H1 (cell line): Measurements from ENCODE around the gene CMC4. TPM values are rescaled to one million over a fixed set of nuclear protein-coding genes. Genes with fewer than 3 reads are reported as not detected.

Experiments
- CTCF ChIA-PET: fragments of 300-600 bp; sonication (Branson Sonifier 250); formaldehyde crosslinking; loops from one replicate; lab custom pipeline; 2021; ENCODE audit not compliant: partially characterized antibody; lab: Charles Lee
- POLR2A ChIA-PET: fragments of 300-600 bp; sonication (Branson Sonifier 250); formaldehyde crosslinking; loops from one replicate; lab custom pipeline; 2021; ENCODE audit warnings: inconsistent platforms; ENCODE audit not compliant: partially characterized antibody; lab: Charles Lee
- DNase-seq, 2 experiments: peaks; one replicate each; pipeline versions ENCODE4 v3.0.0 to v3.0.0-alpha.2; 2010 to 2022; ENCODE audit warnings: low spot score in 2 of 2, low read depth in 1 of 2, mixed read lengths in 1 of 2
- FAIRE-seq: peaks from 2 replicates; lab custom pipeline; 2011; peaks lifted over from hg19 to GRCh38; lab: Jason Lieb, UNC
- H2AFZ ChIP-seq: 2 replicates; pipeline ENCODE4 v1.8.1; 2012; ENCODE audit warnings: low read length, inconsistent platforms
- H2AK5ac ChIP-seq: 2 replicates; pipeline ENCODE4 v1.6.1; 2013; ENCODE audit warnings: low read depth, low read length
- H2BK120ac ChIP-seq: replicated peaks from 2 replicates; pipeline ENCODE3; 2013; ENCODE audit warnings: low read depth, low read length, inconsistent platforms
- H2BK12ac ChIP-seq: 2 replicates; pipeline ENCODE4 v1.6.1; 2013; ENCODE audit warnings: low read depth, low read length
- H2BK15ac ChIP-seq: 2 replicates; pipeline ENCODE4 v1.6.1; 2013; ENCODE audit warnings: low read length
- H2BK20ac ChIP-seq: 2 replicates; pipeline ENCODE4 v1.6.1; 2013; ENCODE audit warnings: low read length
- H2BK5ac ChIP-seq: 2 replicates; pipeline ENCODE4 v1.6.1; 2013; ENCODE audit warnings: low read depth, low read length
- H3K14ac ChIP-seq: 2 replicates; pipeline ENCODE4 v1.6.1; 2013; ENCODE audit warnings: inconsistent platforms; ENCODE audit not compliant: insufficient read length
- H3K18ac ChIP-seq: 2 replicates; pipeline ENCODE4 v1.6.1; 2013; ENCODE audit warnings: low read length; ENCODE audit errors: extremely low read depth
- H3K23ac ChIP-seq: 2 replicates; pipeline ENCODE4 v1.6.1; 2013; ENCODE audit warnings: inconsistent platforms; ENCODE audit not compliant: insufficient read length
- H3K23me2 ChIP-seq: 2 replicates; pipeline ENCODE4 v1.6.1; 2013; ENCODE audit warnings: low read depth, low read length
- H3K27ac ChIP-seq: 2 replicates; pipeline ENCODE4 v1.6.1; 2011; ENCODE audit warnings: low read depth, low read length, inconsistent platforms
- H3K27me3 ChIP-seq, 4 experiments: replicated peaks in 1 of 4; 1 replicate in 1 of 4; 2 replicates in 3 of 4; pipeline versions ENCODE4 v1.6.1 to v1.8.1; 2011 to 2013; ENCODE audit warnings: low read length in 3 of 4, mild to moderate bottlenecking in 3 of 4, inconsistent platforms in 2 of 4, mixed read lengths in 2 of 4, moderate library complexity in 1 of 4; ENCODE audit not compliant: control insufficient read depth in 3 of 4, insufficient read depth in 3 of 4; ENCODE audit errors: extremely low read depth in 1 of 4
- H3K36me3 ChIP-seq, 4 experiments: 2 replicates each; pipeline versions ENCODE4 v1.6.1 to v1.8.1; 2011 to 2013; ENCODE audit warnings: mild to moderate bottlenecking in 4 of 4, low read length in 3 of 4, moderate library complexity in 2 of 4, control low read depth in 1 of 4, inconsistent platforms in 1 of 4; ENCODE audit not compliant: insufficient read depth in 4 of 4, control insufficient read depth in 2 of 4
- H3K4ac ChIP-seq: replicated peaks from 2 replicates; pipeline ENCODE3; 2013; ENCODE audit warnings: low read length, low read depth, mixed read lengths, inconsistent platforms; ENCODE audit not compliant: insufficient read length
- H3K4me1 ChIP-seq, 4 experiments: replicated peaks in 1 of 4; 1 replicate in 1 of 4; 2 replicates in 3 of 4; pipeline versions ENCODE4 v1.6.1 to v1.8.1; 2011 to 2013; ENCODE audit warnings: low read length in 3 of 4, inconsistent platforms in 2 of 4, mixed read lengths in 1 of 4; ENCODE audit not compliant: insufficient read depth in 4 of 4, control insufficient read depth in 3 of 4
- H3K4me2 ChIP-seq, 2 experiments: 2 replicates each; pipeline versions ENCODE4 v1.6.1 to v1.8.1; 2011 to 2013; ENCODE audit warnings: low read depth in 2 of 2, low read length in 2 of 2, control low read depth in 1 of 2, inconsistent platforms in 1 of 2, mild to moderate bottlenecking in 1 of 2; ENCODE audit not compliant: insufficient read depth in 1 of 2
- H3K4me3 ChIP-seq, 4 experiments: fragments of 200-600, 300-600 bp in 1 of 4; sonication (generic), shearing (Covaris generic), sonication (Bioruptor Twin) in 1 of 4; 2 replicates each; pipeline versions ENCODE4 v1.5.1 to v1.8.1; 2011 to 2016; ENCODE audit warnings: low read length in 4 of 4, low read depth in 3 of 4, control low read depth in 2 of 4, inconsistent platforms in 2 of 4, mild to moderate bottlenecking in 2 of 4, mixed read lengths in 1 of 4, moderate library complexity in 1 of 4; ENCODE audit not compliant: insufficient read depth in 2 of 4; ENCODE audit errors: extremely low read depth in 1 of 4
- H3K56ac ChIP-seq: replicated peaks from 2 replicates; pipeline ENCODE3; 2013; ENCODE audit warnings: low read depth, mild to moderate bottlenecking, mixed read lengths, low read length, inconsistent platforms; ENCODE audit not compliant: insufficient read length
- H3K79me1 ChIP-seq: 2 replicates; pipeline ENCODE4 v1.6.1; 2013; ENCODE audit warnings: low read depth, low read length, control low read depth
- H3K79me2 ChIP-seq, 2 experiments: 2 replicates each; pipeline versions ENCODE4 v1.6.1 to v1.8.1; 2012 to 2013; ENCODE audit warnings: low read length in 2 of 2, mild to moderate bottlenecking in 2 of 2, inconsistent platforms in 1 of 2; ENCODE audit not compliant: insufficient read depth in 2 of 2, control insufficient read depth in 1 of 2
- H3K9ac ChIP-seq, 4 experiments: replicated peaks in 1 of 4; 1 replicate in 1 of 4; 2 replicates in 3 of 4; pipeline versions ENCODE4 v1.6.1 to v1.8.1; 2011 to 2013; ENCODE audit warnings: low read depth in 3 of 4, low read length in 3 of 4, control low read depth in 2 of 4, mild to moderate bottlenecking in 2 of 4, moderate library complexity in 2 of 4, inconsistent platforms in 1 of 4; ENCODE audit errors: extremely low read depth in 1 of 4
- H3K9me3 ChIP-seq, 2 experiments: 2 replicates each; pipeline versions ENCODE4 v1.6.1 to v1.8.1; 2012 to 2013; ENCODE audit warnings: mild to moderate bottlenecking in 2 of 2, moderate library complexity in 2 of 2, control low read depth in 1 of 2, inconsistent platforms in 1 of 2, low read depth in 1 of 2, low read length in 1 of 2, mixed read lengths in 1 of 2; ENCODE audit not compliant: insufficient read depth in 2 of 2
- H4K20me1 ChIP-seq, 2 experiments: replicated peaks in 1 of 2; 2 replicates each; pipeline versions ENCODE3 to v1.8.1; 2011 to 2013; ENCODE audit warnings: inconsistent platforms in 2 of 2, low read length in 2 of 2, mild to moderate bottlenecking in 1 of 2; ENCODE audit not compliant: insufficient read depth in 2 of 2, control insufficient read depth in 1 of 2
- H4K5ac ChIP-seq: 2 replicates; pipeline ENCODE4 v1.6.1; 2013; ENCODE audit warnings: low read length, low read depth, mixed read lengths, inconsistent platforms; ENCODE audit not compliant: insufficient read length
- H4K8ac ChIP-seq: 2 replicates; pipeline ENCODE4 v1.8.0; 2013; ENCODE audit warnings: mild to moderate bottlenecking, moderate library complexity, low read length, inconsistent platforms; ENCODE audit not compliant: insufficient read depth; ENCODE audit errors: extremely low read depth
- H4K91ac ChIP-seq: replicated peaks from 2 replicates; pipeline ENCODE3; 2013; ENCODE audit warnings: low read length, mixed read lengths, inconsistent platforms; ENCODE audit not compliant: insufficient read length
- ZNF274 ChIP-seq: IDR thresholded peaks from 2 replicates; pipeline ENCODE4 v1.7.0; 2012; ENCODE audit warnings: low read length, borderline replicate concordance; ENCODE audit errors: extremely low read depth
- WGBS, 2 experiments: shearing (Covaris generic) in 1 of 2; methylation state at CpG; one replicate each; pipeline versions ENCODE4 v1.1.6 to v1.1.7; 2013 to 2015; ENCODE audit warnings: low lambda C conversion rate in 2 of 2, mixed read lengths in 2 of 2, inconsistent platforms in 1 of 2, low coverage in 1 of 2, missing lambda C conversion rate in 1 of 2; ENCODE audit not compliant: insufficient replicate concordance in 2 of 2, insufficient coverage in 1 of 2, insufficient read length in 1 of 2; ENCODE audit errors: extremely low coverage in 1 of 2, missing lambda C conversion rate in 1 of 2; 5-methylcytosine and 5-hydroxymethylcytosine counted together
- polyA plus RNA-seq, 7 experiments: library from polyadenylated mRNA; depleted of rRNA in 3 of 7; stranded (reverse) in 5 of 7; unstranded in 2 of 7; fragments of >200 nt in 5 of 7; fragments of 200-250 nt in 2 of 7; gene quantifications; 1 replicate in 5 of 7; 2 replicates in 1 of 7; 4 replicates in 1 of 7; pipeline versions ENCODE4 v1.2.1 to v1.2.3, GENCODE V29; 2011 to 2013; ENCODE audit warnings: missing spikeins in 2 of 7, mixed read lengths in 2 of 7
- total RNA-seq: library from RNA; stranded (reverse); fragmentation: NEBNext Ultra II Directional; extraction: Animal tissue kit (Norgen Biotek cat#: 25700); gene quantifications from 2 replicates; pipeline ENCODE4 v1.2.1, GENCODE V29; 2021

Gene CMC4
- total and polyA plus RNA-seq, 2 of the 8 experiments (the other 6 are each of a cell fraction or from before 2014, with no cell fraction given): 6.0 to 8.8 TPM

GRCh38 chrX:155061760-155062159 lies 9.2 kb downstream of the CMC4 start:
- no peak overlapping the region for H4K8ac ChIP-seq
- H4K91ac ChIP-seq: no peak overlapping the region
- FAIRE-seq: no peak
- no peak overlapping the region for H2AK5ac ChIP-seq
- H3K4me3 ChIP-seq: no peak overlapping the region
- no peaks in the 10 kb centered on the region for H3K4me1 ChIP-seq
- no peaks in the 10 kb centered on the region for H3K9me3 ChIP-seq
- H3K4ac ChIP-seq: no peak overlapping the region
- H3K36me3 ChIP-seq: peaks cover 0 to 7% (median 0%) of the 10 kb centered on the region in 4 experiments; a peak in 3 of 8 replicates
- no peak overlapping the region for H3K23ac ChIP-seq
- H3K79me1 ChIP-seq: no peaks in the 10 kb centered on the region
- no peak for DNase-seq
- ChIA-PET CTCF (no interaction called here), POLR2A (no interaction called here)
- H2BK5ac ChIP-seq: no peak overlapping the region
- H3K79me2 ChIP-seq: no peaks in the 10 kb centered on the region
- no peak overlapping the region for H3K56ac ChIP-seq
- no peak for TF ChIP-seq ZNF274
- no peak overlapping the region for H2BK120ac ChIP-seq
- H3K14ac ChIP-seq: no peak overlapping the region
- H2BK15ac ChIP-seq: no peak overlapping the region
- H3K18ac ChIP-seq: no peak overlapping the region
- no peak overlapping the region for H4K5ac ChIP-seq
- no peak overlapping the region for H3K9ac ChIP-seq
- H2AFZ ChIP-seq: no peak overlapping the region
- no peaks in the 10 kb centered on the region for H3K27me3 ChIP-seq
- 100% methylated on average over 4 of the region's 4 CpGs; no CpG with 5 or more reads in 1 of the 2 experiments for WGBS, 2 experiments
- H3K4me2 ChIP-seq: no peak overlapping the region
- no peak overlapping the region for H2BK12ac ChIP-seq
- H4K20me1 ChIP-seq: no peaks in the 10 kb centered on the region
- H3K27ac ChIP-seq: no peak overlapping the region
- H2BK20ac ChIP-seq: no peak overlapping the region
- H3K23me2 ChIP-seq: no peaks in the 10 kb centered on the region
